Measurements from ENCODE around the gene MYO9A.

The MYO9A gene, protein sequence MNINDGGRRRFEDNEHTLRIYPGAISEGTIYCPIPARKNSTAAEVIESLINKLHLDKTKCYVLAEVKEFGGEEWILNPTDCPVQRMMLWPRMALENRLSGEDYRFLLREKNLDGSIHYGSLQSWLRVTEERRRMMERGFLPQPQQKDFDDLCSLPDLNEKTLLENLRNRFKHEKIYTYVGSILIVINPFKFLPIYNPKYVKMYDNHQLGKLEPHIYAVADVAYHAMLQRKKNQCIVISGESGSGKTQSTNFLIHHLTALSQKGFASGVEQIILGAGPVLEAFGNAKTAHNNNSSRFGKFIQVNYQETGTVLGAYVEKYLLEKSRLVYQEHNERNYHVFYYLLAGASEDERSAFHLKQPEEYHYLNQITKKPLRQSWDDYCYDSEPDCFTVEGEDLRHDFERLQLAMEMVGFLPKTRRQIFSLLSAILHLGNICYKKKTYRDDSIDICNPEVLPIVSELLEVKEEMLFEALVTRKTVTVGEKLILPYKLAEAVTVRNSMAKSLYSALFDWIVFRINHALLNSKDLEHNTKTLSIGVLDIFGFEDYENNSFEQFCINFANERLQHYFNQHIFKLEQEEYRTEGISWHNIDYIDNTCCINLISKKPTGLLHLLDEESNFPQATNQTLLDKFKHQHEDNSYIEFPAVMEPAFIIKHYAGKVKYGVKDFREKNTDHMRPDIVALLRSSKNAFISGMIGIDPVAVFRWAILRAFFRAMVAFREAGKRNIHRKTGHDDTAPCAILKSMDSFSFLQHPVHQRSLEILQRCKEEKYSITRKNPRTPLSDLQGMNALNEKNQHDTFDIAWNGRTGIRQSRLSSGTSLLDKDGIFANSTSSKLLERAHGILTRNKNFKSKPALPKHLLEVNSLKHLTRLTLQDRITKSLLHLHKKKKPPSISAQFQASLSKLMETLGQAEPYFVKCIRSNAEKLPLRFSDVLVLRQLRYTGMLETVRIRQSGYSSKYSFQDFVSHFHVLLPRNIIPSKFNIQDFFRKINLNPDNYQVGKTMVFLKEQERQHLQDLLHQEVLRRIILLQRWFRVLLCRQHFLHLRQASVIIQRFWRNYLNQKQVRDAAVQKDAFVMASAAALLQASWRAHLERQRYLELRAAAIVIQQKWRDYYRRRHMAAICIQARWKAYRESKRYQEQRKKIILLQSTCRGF (N-terminal part only)
- 68.6 to 81.2 reads per million in 2 donors for total RNA-seq

DNA sequence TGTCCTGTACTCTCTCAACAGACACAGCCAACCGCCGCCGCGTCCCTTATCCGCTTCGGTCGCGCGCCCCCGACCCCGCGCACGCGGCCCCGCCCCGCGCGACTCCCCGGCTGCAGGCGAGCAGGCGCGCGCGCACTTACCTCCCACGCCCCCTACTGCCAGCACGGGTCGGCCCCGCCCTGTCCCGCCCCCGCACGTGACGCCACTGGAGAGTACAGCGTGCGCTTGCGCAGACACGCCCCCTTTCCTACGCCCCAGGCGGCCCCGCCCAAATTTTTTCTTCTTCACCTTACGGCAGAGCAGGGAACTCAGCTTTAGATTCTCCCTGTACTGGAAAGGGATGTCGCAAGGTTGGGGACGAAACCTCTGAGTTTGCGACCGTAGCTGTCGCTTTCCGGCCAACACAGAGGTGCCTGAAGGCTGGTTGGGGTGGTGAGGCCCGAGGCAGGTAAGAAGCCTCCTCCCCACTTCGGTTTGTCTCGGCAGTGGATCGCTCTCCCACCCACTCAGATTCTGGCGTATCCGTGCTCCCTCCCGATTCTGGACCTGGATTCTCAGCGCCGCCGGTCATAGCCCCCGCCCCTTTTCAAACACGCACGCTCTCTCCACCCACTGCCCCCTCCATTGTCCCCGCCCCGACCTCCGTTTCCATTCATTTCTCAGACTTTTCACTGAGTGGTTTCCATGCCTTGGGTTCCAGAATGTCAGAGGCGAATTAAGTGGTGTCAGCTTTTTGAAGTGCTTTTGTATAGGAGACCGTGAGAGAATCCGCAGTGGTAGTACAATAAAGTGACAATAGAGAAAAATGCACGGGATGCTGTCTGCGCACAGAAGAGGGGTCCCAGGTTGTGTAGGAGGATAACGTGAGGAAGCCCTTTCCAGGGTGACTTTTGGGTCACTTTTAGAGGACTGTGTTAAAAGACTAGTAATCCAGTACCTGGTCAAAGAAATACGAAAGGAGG lies at the start of gene MYO9A, which contains the start of gene SENP8:
MYO9A (minus strand) TSS at position 134 of the 962 bp plus-strand sequence. CDS start 71,587 bp downstream, outside the sequence.
SENP8 (plus strand) TSS at position 387 of the 962 bp plus-strand sequence. CDS start 21,221 bp downstream, outside the sequence.
- DNase-seq = peak; percentile 96 to 99 (median 98)

DNA sequence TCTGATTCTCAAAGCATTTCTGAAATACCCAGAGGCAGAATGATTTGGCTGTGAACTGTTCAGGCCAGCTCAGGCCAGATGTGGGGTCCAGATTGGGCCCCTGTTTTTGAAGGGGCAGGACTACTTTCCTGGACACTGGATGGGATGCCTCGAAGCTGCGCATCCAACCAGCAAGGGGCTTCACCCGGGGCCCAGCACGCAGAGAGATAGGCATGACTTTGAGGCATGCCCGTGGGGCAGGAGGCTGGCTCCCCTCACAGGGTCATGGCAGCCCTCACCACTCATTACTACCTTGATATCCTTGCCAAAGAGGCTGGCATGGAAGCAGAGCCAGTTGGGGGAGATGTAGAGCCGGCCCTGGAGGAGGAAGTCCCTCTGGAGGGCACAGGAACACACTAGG lies 49.5 kb upstream of the MYO9A start:
- DNase-seq = no peak

DNA sequence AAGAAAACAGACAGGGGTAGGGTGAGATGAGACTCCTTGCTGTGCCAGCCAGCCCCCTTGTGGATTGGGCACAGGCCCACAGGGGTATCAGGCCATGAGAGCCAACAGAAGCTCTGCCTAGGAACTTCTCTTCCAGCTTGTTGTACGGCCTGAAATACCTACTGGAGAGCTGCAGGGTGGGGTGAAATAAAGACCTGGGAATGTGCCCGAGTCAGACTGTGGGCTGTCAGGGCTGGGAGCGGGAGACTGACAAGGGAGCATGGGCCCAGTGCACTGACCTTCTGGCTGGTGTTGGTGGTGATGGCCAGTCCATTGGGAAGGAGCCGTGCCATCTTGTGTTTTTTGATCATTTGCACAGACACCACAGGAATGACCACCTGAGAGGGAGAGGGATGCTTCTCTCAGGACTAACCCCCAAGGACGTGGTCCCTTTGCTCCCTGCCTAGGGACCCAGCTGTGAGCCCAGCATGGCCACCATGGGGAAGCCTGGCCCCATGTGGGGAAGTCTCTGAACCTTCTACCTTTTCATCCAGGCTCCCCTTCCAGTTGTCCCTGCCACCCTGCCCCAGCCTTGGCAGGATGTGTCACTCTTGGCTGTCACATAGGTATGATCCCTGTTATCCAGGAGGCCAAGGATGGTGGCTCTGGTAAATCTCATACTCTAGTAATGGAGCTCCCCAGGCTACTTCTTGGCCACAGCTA lies 48.9 kb upstream of the MYO9A start:
- DNase-seq = no peak

- no peak for DNase-seq
These were observed 45.8 kb upstream of the MYO9A start for GRCh38 chr15:72163719-72164118.

GRCh38 chr15:72162569-72162968 lies 44.6 kb upstream of the MYO9A start:
- DNase-seq = no peak

GRCh38 chr15:72161361-72162132 lies 43.6 kb upstream of the MYO9A start:
- no peak for DNase-seq

GRCh38 chr15:72160696-72161245 lies 42.8 kb upstream of the MYO9A start:
- no peak for DNase-seq

DNA sequence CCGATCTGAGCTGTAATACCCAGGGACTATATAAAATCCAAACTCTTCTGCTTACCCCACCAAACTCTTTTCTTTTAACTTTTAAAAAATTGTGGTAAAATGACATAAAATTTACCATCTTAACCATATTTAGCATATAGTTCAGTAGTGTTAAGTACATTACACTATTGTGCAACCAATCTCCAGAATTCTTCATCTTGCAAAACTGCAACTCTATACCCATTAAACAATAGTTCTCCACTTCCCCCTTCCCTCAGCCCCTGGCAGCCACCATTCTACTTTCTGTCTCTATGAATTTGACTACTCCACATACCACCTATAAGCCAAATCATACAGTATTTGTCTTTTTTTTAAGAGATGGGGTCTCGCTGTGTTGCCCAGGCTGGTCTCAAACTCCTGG lies 39.0 kb upstream of the MYO9A start:
- no peak for DNase-seq

DNA sequence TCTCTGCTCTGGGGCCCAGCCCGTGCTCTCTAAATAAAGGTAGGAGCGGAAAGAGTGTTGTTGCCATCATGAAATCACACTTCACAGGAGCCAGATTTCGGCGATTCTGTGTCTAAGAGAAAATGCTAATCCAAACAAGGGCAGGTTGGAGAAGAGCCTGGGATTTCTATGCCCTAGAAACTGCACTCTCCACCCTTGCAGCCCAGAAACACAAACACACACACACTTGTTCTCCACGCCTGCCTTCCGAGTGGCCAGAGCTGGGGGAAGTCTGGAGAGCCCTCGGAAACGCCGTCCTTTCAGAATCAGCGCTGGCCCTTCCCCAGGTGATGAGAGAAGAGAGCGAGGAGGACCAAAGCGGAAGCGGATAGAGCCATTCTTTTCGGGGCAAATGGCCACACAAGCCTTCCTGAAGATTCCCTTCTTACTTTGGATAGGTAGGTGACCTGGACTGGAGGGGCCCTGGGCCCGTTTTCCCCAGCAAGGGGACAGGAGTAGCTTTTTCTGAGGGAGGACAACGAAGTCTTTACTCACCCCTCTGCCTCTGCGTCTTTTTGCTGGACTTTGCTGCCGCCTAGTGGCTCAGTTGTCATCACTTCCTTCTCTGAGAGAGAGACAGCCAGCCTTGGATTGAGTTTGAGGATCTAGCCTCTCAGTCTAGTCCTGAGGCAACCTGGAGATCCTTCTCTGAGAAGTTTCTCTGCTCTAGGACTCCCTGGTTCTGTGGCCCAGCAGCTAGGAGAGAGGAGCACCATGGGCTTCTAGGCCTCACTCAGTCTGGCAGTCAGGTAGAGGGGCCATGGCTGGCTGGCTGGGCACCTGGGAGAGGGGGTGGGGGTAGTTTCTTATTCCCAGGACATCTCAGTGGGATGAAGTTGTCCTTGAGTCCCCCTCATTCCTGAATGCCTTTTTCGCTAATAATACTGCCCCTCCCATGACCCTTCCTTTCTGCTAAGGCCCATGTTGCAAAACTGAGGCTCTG lies 38.0 kb upstream of the MYO9A start:
- peak; percentile 42 to 79 (median 63) for DNase-seq

DNA sequence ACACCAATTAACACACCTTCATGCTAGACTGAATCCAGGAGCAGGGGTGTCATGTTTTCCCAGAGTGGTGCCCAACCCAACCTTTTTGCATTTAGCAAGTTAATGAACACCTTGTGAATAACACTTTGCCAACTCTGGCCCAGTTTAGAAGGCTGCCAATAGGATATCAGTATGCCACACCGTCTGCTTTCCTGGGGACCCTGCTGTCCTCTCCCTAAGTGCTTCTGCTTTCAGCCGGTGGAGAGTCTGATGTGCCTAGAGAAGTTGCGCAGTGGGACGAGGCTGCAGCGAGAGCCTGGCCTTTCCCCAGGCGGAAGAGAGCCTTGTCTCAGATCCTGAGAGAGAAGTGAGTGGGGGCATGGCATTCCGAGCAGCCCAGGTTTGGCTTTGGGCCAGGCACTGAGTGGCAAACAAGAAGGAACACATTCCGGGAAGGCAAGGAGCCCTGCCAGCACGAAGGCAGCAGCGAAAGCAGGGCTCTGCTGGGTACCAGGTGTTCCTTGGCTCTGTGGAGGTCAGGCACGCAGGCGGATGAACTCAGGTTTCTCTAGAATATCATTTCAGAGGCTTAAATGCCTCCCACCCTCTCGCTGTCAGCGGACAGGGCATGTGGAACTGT lies 37.2 kb upstream of the MYO9A start:
- no peak for DNase-seq

- DNase-seq = no peak
These were observed 36.4 kb upstream of the MYO9A start for GRCh38 chr15:72154316-72154715.

GRCh38 chr15:72153269-72154000 lies 35.5 kb upstream of the MYO9A start:
- no peak for DNase-seq

- no peak for DNase-seq
These were observed 29.5 kb upstream of the MYO9A start for GRCh38 chr15:72147418-72147817.

DNA sequence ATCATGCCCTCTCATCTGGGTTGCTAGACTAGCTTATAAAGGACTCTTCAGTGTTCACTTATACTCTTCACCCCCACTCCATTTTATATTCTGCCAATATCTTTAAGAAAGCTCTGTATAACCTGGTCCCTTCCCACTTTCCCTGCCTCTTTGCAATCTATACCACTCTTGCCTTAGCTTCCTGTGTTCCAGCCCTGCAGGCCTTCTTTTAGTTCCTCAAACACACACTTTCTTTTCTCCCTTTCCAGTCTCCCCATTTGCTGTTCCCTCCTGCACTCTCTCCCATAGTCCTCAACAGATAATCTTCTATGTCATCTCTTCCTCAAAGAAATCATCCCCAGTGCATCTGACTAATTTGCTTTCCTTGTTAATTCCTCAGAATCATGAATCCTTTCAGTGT lies 29.0 kb upstream of the MYO9A start:
- no peak for DNase-seq

GRCh38 chr15:72146221-72146620 lies 28.3 kb upstream of the MYO9A start:
- no peak for DNase-seq

DNA sequence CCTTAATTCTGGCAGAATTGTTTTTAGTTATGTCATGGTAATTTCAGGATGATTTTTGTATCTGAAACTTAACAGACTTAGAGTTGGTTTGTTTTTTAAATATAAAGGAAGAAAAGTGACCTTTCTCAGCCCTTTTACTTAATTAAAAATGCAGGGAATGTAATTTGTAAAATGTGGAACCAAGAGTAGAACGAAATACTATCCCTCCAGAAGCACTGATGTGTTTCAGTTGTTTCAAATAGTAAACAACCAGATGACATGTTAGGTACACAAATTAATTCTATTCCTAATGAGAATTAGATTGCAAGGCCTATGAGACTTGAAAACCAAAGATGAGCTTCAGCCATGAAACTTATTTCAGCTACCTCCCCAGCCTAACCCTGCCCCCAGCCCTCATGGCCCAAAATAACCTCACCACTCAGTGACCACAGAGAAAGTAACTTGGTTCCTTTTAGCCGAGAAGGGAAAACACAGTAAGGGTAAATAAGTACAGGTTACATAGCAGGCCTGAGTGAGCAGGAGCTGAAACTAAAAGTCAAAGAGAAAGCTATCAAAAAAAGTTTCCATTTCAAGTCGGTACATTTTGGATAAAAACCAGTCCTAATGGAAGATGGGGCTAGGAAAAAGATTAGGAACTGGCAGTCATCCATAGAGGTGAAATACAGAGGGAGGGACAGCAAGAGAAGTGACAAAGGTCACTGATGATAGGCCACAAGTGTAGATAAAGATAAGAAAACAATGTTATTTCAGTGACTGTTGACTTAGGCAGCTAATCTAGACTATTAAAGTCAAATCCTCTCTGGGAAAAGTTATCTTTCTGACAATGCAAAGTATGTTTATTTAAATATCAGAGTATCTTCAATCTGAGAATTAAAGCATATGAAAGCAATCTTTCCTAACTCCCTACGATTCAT lies 23.5 kb upstream of the MYO9A start:
- peak in 1 of 5 experiments; percentile 35 for DNase-seq

Data from T-helper 2 cell (primary cell).